SK-N-DZ (cell line): ENCODE data around the gene ZNF490.

ENCODE experiments used
- DNase-seq: peaks from one replicate; pipeline ENCODE4 v3.0.0-alpha.2; 2015; ENCODE audit warnings: low spot score

Gene ZNF490

DNA sequence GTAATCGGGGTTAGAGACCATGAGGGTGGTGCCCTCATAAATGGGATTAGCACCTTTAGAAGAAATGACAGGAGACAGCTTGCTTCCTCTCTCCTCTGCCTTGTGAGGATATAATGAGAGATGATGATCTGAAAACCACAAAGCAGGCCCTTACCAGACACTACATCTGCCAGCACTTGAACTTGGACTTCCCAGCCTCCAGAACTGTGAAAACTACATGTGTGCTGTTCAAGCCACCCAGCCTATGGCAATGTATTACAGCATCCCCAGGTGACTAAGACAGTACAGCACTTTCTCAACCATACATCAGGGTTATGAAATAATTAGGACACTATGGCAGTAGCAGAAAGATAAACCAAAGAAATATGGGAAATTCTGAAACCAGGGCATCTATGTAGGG, 66.8 kb downstream of the ZNF490 start:
- DNase-seq: no peak
